Uterus (tissue), 4 donors: ENCODE measurements around the gene SOHLH1. TPM values are rescaled to one million over a fixed set of nuclear protein-coding genes. Genes with fewer than 3 reads are reported as not detected.

ENCODE experiments used
- DNase-seq, 2 donors: peaks; one replicate each; pipeline ENCODE4 v3.0.0-alpha.2; 2019 to 2020
- H3K27ac ChIP-seq, 2 donors: fragments of 200-600 bp; sonication (generic); 1 replicate in 1 of 2; 2 replicates in 1 of 2; pipeline ENCODE4 v1.5.1; 2016 to 2018
- H3K27me3 ChIP-seq, 2 donors: fragments of 200-600 bp; sonication (generic); one replicate each; pipeline ENCODE4 v1.5.1; 2018 to 2019; ENCODE audit warnings: control low read depth in 1 of 2
- H3K36me3 ChIP-seq, 2 donors: fragments of 200-600 bp; sonication (generic); one replicate each; pipeline ENCODE4 v1.5.1; 2019; ENCODE audit warnings: control low read depth in 1 of 2
- H3K4me1 ChIP-seq, 2 donors: fragments of 200-600 bp; sonication (generic); one replicate each; pipeline ENCODE4 v1.5.1; 2018 to 2019; ENCODE audit warnings: control low read depth in 1 of 2
- H3K4me3 ChIP-seq, 2 donors: fragments of 200-600 bp; sonication (generic); 1 replicate in 1 of 2; 2 replicates in 1 of 2; pipeline ENCODE4 v1.5.1; 2018 to 2019; ENCODE audit warnings: mild to moderate bottlenecking in 1 of 2
- H3K9me3 ChIP-seq, 2 donors: fragments of 200-600 bp; sonication (generic); one replicate each; pipeline ENCODE4 v1.5.1; 2019; ENCODE audit warnings: control low read depth in 1 of 2
- POLR2A ChIP-seq, 2 donors: fragments of 450-650 bp; IDR thresholded peaks; one replicate each; pipeline ENCODE4 v1.6.1; 2016; ENCODE audit warnings: antibody characterized with exemption in 2 of 2, mild to moderate bottlenecking in 1 of 2, moderate library complexity in 1 of 2
- intact Hi-C: fragments of 100-400 bp; cut with DNase I; formaldehyde crosslinking; loops from one replicate; pipeline ENCODE4 v1.15.1; 2023; ENCODE audit warnings: low total_unique reads
- total RNA-seq, 4 donors: library from RNA; depleted of rRNA in 3 of 4; stranded (reverse); fragments of >200 nt in 3 of 4; gene quantifications; one replicate each; pipeline versions ENCODE4 v1.1.0 to v1.2.4, GENCODE V29; 2014 to 2023
- TF ChIP-seq, protein P1 (sequence below), 4 experiments: fragments of 200-600 bp in 2 of 4; fragments of 450-650 bp in 2 of 4; sonication (generic) in 2 of 4; IDR thresholded peaks; one replicate each; pipeline ENCODE4 v1.5.1; 2016 to 2019; ENCODE audit warnings: antibody characterized with exemption in 4 of 4, mild to moderate bottlenecking in 2 of 4, moderate library complexity in 1 of 4
- donor health status: DM: yes; HTN: yes; CAD: no.

Gene SOHLH1
- total RNA-seq, 4 donors from 2014 or later, result not detected

DNA sequence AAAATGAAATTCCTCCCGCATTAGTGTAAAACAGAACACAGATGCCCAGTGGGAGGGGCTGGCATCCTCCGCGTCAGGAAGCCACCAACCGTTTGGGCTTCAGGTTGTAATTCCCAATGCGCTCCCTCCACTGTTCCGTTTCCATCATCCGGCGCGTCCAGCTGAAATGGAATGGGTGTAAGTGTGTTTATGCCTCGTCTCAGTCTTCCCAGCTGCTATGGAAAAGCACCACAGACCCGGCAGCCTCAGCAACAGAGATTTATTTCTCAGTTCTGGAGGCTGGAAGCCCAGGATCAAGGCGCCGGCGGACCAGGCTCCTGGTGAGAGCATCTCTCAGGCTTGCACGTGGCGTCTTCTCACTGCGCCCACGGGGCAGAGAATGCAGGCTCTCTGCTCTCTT is 23.1 kb upstream of the SOHLH1 start:
- no peak for DNase-seq
- intact Hi-C loops, result no loop called here
- H3K4me1 ChIP-seq, result no peaks in the 10 kb centered on the region
- H3K27ac ChIP-seq, result no peak overlapping the region
- no peaks in the 10 kb centered on the region for H3K9me3 ChIP-seq
- no peak overlapping the region for H3K4me3 ChIP-seq
- TF ChIP-seq, protein P1, sequence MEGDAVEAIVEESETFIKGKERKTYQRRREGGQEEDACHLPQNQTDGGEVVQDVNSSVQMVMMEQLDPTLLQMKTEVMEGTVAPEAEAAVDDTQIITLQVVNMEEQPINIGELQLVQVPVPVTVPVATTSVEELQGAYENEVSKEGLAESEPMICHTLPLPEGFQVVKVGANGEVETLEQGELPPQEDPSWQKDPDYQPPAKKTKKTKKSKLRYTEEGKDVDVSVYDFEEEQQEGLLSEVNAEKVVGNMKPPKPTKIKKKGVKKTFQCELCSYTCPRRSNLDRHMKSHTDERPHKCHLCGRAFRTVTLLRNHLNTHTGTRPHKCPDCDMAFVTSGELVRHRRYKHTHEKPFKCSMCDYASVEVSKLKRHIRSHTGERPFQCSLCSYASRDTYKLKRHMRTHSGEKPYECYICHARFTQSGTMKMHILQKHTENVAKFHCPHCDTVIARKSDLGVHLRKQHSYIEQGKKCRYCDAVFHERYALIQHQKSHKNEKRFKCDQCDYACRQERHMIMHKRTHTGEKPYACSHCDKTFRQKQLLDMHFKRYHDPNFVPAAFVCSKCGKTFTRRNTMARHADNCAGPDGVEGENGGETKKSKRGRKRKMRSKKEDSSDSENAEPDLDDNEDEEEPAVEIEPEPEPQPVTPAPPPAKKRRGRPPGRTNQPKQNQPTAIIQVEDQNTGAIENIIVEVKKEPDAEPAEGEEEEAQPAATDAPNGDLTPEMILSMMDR (IDR thresholded peaks at IDR 0.05), result no peak
- TF ChIP-seq POLR2A (IDR thresholded peaks at IDR 0.05), result no peak
- H3K27me3 ChIP-seq, result peaks cover 0 to 7% of the 10 kb centered on the region in 2 donors
- no peaks in the 10 kb centered on the region for H3K36me3 ChIP-seq

DNA sequence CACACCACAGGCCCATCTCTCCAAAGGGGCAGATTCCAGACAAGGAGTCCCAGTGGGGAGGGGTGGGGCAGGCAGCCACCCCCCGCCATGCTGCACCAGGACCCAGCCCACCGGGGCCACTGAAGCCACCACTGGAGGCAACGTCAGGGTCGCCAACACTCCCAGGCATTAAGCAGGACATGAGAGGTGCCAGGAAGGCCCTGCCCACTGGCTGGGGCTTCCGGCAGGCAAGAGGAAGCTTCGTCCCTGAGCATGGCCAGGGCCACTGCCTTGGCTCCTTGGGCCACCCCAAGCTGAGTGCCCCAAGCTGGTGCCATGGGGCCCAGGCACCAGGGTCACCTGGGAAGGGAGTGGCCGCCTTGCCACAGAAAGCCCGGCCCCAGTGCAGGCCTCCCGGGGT is 20.2 kb upstream of the SOHLH1 start:
- Histone ChIP-seq H3K36me3 (no peaks in the 10 kb centered on the region), H3K4me3 (no peak overlapping the region), H3K9me3 (no peaks in the 10 kb centered on the region), H3K27ac (no peak overlapping the region), H3K27me3 (peaks cover 0 to 18% of the 10 kb centered on the region in 2 donors), H3K4me1 (no peaks in the 10 kb centered on the region)
- DNase-seq, result no peak
- TF ChIP-seq, protein P1 (IDR thresholded peaks at IDR 0.05), result no peak
- TF ChIP-seq POLR2A (IDR thresholded peaks at IDR 0.05), result no peak
- intact Hi-C loops, result no loop called here

DNA sequence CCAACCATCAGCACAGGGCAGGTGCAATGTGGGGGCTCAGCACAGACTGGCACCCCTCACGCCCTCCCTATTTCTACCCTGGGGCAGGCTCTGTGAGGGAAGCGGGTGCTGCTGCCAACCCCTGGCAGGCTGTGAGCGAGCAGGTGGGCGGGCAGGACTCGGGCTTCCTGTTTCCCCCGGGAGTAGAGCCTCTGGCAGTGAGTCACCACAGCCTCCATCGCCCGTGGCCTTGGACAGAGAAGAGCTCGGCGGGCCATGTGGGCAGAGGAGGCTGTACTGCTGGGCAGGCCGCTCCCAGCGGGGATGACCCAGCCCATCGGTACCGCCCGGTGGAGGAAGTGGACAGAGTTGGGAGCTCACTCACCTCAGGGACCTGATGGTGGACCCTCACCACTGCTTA is 19.3 kb upstream of the SOHLH1 start:
- Histone ChIP-seq H3K4me3 (no peak overlapping the region), H3K9me3 (no peaks in the 10 kb centered on the region), H3K27me3 (peaks cover 0 to 19% of the 10 kb centered on the region in 2 donors), H3K4me1 (no peaks in the 10 kb centered on the region), H3K36me3 (no peaks in the 10 kb centered on the region), H3K27ac (no peak overlapping the region)
- DNase-seq, result no peak
- intact Hi-C loops, result no loop called here
- TF ChIP-seq POLR2A (IDR thresholded peaks at IDR 0.05), result no peak
- TF ChIP-seq, protein P1 (IDR thresholded peaks at IDR 0.05), result no peak

DNA sequence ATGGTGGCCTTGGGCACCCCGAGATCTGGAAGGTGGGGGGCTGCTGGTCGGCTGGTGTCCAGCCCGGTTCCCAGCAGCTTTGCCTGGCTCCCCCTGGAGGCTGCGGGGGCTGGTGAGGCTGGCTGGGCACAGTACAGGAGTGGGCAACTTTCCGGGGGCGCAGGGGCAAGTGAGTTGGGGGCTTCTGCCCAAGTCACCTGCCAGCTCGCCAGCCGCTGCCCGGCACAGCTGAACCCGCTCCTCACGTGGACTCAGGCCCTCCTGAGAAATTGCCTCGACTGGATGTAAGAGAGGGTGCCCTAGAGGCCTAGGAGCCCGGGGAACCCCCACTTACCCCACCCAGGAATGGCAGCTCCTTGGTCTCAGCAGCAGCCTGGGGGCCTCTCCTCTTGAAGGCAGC is 18.1 kb upstream of the SOHLH1 start:
- Histone ChIP-seq H3K36me3 (no peaks in the 10 kb centered on the region), H3K4me3 (no peak overlapping the region), H3K4me1 (no peaks in the 10 kb centered on the region), H3K9me3 (no peaks in the 10 kb centered on the region), H3K27ac (no peak overlapping the region), H3K27me3 (peaks cover 0 to 23% of the 10 kb centered on the region in 2 donors)
- no peak for DNase-seq
- TF ChIP-seq, protein P1 (IDR thresholded peaks at IDR 0.05), result no peak
- no peak for TF ChIP-seq POLR2A (IDR thresholded peaks at IDR 0.05)
- intact Hi-C loops, result no loop called here

DNA sequence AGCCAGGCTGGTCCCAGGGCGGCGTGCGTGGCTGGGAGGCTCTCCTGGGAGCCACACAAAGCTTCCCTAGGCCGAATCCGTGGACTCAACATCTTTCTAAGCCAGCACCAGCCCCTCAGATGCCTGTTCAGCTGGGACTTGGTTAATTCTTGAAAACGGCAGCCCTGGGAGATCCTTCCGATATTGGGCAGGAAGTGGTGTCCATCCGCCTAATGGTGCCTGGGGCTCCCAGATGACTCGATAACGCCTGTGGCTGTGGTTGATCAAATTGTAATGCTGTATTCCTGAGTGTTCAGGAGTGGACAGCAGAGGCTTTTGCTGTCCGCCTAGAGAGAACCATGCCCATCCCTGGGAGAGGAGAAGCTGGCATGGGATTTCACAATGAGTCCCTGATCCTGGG is 16.8 kb upstream of the SOHLH1 start:
- H3K36me3 ChIP-seq, result no peaks in the 10 kb centered on the region
- DNase-seq, result no peak
- no peak overlapping the region for H3K4me3 ChIP-seq
- no peaks in the 10 kb centered on the region for H3K4me1 ChIP-seq
- no peak for TF ChIP-seq POLR2A (IDR thresholded peaks at IDR 0.05)
- TF ChIP-seq, protein P1 (IDR thresholded peaks at IDR 0.05), result no peak
- H3K9me3 ChIP-seq, result no peaks in the 10 kb centered on the region
- no peak overlapping the region for H3K27ac ChIP-seq
- intact Hi-C loops, result no loop called here
- peaks cover 0 to 23% of the 10 kb centered on the region in 2 donors for H3K27me3 ChIP-seq
